Duodenal mucosa (tissue), 2 donors: ENCODE measurements around the gene CHCHD1.
"Not testable (repeated sequence)": the region's sequence is repeated elsewhere in the genome, so short reads cannot be mapped to it uniquely, and the experiment has no call there.

Experiments
- H3K27ac ChIP-seq: one replicate; pipeline ENCODE4 v1.7.0; 2013; ENCODE audit warnings: low read depth, low read length
- H3K27me3 ChIP-seq, 2 donors: one replicate each; pipeline ENCODE4 v1.7.0; 2013; ENCODE audit warnings: low read length in 2 of 2, control low read depth in 1 of 2; ENCODE audit not compliant: insufficient read depth in 2 of 2, control insufficient read depth in 1 of 2
- H3K36me3 ChIP-seq, 2 donors: one replicate each; pipeline ENCODE4 v1.7.0; 2013; ENCODE audit warnings: low read length in 2 of 2, control low read depth in 1 of 2; ENCODE audit not compliant: insufficient read depth in 2 of 2, control insufficient read depth in 1 of 2
- H3K4me1 ChIP-seq, 2 donors: one replicate each; pipeline ENCODE4 v1.7.0; 2013; ENCODE audit warnings: low read length in 2 of 2, control low read depth in 1 of 2; ENCODE audit not compliant: insufficient read depth in 2 of 2, control insufficient read depth in 1 of 2
- H3K4me3 ChIP-seq, 2 donors: one replicate each; pipeline ENCODE4 v1.7.0; 2013; ENCODE audit warnings: low read length in 2 of 2, low read depth in 1 of 2
- H3K9ac ChIP-seq, 2 donors: one replicate each; pipeline ENCODE4 v1.7.0; 2013; ENCODE audit warnings: low read length in 2 of 2, low read depth in 1 of 2
- H3K9me3 ChIP-seq, 2 donors: one replicate each; pipeline ENCODE4 v1.7.0; 2013; ENCODE audit warnings: low read length in 2 of 2, control low read depth in 1 of 2; ENCODE audit not compliant: control insufficient read depth in 1 of 2

Gene CHCHD1

GRCh38 chr10:73781879-73782748 is at the start of gene CHCHD1:
Gene CHCHD1 (plus strand): TSS chr10:73782048. CDS start chr10:73782076, 28 bp downstream.
- Histone ChIP-seq H3K4me3 (peak within 1 kb of the TSS; percentile 93 to 96), H3K9me3 (no peaks in the 10 kb centered on the region), H3K27me3 (no peaks in the 10 kb centered on the region), H3K27ac (peak within 1 kb of the TSS; percentile 84), H3K36me3 (peaks cover 0 to 11% of the 10 kb centered on the region in 2 donors), H3K9ac (peak within 1 kb of the TSS; percentile 87 to 95), H3K4me1 (peaks cover 36 to 37% of the 10 kb centered on the region in 2 donors)

DNA sequence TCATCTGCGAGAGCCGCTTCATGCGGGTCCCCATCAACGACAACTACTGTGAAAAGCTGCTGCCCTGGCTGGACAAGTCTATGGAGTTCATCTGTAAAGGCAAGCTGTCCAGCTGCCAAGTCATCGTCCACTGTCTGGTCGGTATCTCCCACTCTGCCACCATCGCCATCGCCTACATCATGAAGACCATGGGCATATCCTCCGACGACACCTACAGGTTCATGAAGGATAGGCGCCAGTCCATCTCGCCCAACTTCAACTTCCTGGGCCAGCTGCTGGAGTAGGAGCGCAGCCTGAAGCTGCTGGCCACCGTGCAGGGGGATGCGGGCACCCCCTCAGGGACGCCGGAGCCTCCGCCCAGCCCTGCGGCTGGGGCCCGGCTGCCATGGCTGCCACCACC is 49.4 kb upstream of the CHCHD1 start:
- peaks cover 0 to 13% of the 10 kb centered on the region in 2 donors for H3K36me3 ChIP-seq
- no peak overlapping the region for H3K4me3 ChIP-seq

DNA sequence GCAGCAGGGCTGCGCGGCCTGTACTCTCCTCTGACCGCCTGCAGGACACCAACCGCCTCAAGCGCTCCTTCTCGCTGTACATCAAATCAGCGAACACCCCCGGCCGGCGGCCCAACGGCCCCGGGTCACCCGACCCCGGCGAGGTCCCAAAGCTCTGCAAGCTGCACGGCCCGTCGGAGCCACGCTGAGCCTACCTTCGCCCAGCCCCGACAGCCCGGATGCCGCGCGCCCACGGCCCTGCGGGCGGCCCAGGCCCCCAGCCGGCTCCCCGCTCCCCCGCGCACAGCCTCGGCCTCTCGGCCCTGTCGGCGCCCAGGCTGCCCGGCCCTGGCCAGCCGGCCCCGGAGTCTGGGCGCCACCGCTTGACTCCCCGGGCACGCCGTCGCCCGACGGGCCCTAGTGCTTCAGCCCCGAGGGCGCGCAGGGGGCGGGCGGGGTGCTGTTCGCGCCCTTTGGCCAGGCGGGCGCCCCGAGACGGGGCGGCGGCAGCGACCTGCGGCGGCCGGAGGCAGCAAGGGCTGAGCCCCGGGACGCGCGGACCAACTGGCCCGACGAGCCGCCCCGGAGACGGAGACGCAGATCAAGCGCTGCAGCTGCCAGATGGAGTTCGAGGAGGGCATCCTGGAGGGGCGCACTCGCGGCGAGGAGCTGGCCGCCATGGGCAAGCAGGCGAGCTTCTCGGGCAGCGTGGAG is 48.8 kb upstream of the CHCHD1 start:
- H3K9me3 ChIP-seq = no peaks in the 10 kb centered on the region
- peaks cover 0 to 16% of the 10 kb centered on the region in 2 donors for H3K36me3 ChIP-seq
- H3K9ac ChIP-seq = no peak overlapping the region
- peaks cover 5 to 8% of the 10 kb centered on the region in 2 donors for H3K4me1 ChIP-seq
- H3K27me3 ChIP-seq = no peaks in the 10 kb centered on the region
- no peak overlapping the region for H3K4me3 ChIP-seq
- no peak overlapping the region for H3K27ac ChIP-seq

More for the DNA sequence above, 49.4 kb upstream of the CHCHD1 start:
- peaks cover 5 to 8% of the 10 kb centered on the region in 2 donors for H3K4me1 ChIP-seq
- H3K27ac ChIP-seq = no peak overlapping the region
- H3K9ac ChIP-seq = no peak overlapping the region
- no peaks in the 10 kb centered on the region for H3K9me3 ChIP-seq
- no peaks in the 10 kb centered on the region for H3K27me3 ChIP-seq

- Histone ChIP-seq H3K4me3 (no peak overlapping the region), H3K9ac (no peak overlapping the region), H3K36me3 (peaks cover 0 to 16% of the 10 kb centered on the region in 2 donors), H3K9me3 (no peaks in the 10 kb centered on the region), H3K27ac (no peak overlapping the region), H3K27me3 (no peaks in the 10 kb centered on the region), H3K4me1 (peaks cover 5 to 8% of the 10 kb centered on the region in 2 donors)
Measured at GRCh38 chr10:73734028-73734720, 47.7 kb upstream of the CHCHD1 start.

GRCh38 chr10:73734796-73735305 is 47.0 kb upstream of the CHCHD1 start:
- peaks cover 5 to 8% of the 10 kb centered on the region in 2 donors for H3K4me1 ChIP-seq
- H3K36me3 ChIP-seq = peaks cover 0 to 16% of the 10 kb centered on the region in 2 donors
- H3K4me3 ChIP-seq = no peak overlapping the region
- H3K9me3 ChIP-seq = no peaks in the 10 kb centered on the region
- no peaks in the 10 kb centered on the region for H3K27me3 ChIP-seq
- no peak overlapping the region for H3K9ac ChIP-seq
- H3K27ac ChIP-seq = no peak overlapping the region

DNA sequence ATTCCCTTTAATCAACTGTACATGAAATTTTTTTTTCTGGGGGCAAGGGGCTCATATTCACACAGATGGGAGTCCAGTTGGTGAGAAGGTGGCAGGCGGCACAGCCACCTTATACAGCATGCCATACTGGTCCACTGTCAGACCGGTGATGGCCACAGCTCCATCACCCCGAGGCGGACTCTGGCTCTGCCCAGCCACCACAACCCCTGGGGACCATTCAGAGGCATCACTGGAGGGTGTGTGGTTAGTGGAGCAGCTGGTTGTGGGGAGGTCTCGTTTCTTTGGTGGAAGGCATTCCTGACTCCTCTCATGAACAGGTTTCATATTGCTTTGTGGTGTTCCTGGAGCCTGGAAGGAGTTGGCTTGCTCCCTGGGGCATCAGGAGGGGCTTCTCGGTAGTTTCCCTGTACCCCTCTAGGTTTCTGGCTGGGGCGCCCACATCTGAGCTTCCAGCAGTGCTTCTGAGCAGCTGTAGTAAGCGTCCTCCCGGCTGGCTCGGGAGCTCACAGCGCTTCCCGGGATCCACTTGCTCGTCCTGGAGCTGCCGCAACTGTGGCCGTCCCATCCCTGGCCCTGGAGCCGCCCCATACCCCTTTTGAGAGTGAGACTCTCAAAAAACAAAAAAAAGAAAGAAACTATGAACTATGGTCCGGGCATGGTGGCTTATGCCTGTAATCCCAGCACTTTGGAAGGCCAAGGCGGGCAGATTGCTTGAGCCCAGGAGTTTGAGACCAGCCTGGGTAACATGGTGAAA is 41.2 kb upstream of the CHCHD1 start:
- not testable (repeated sequence) for H3K27ac ChIP-seq, H3K9ac ChIP-seq, H3K36me3 ChIP-seq, H3K9me3 ChIP-seq, H3K4me3 ChIP-seq, H3K27me3 ChIP-seq
- H3K4me1 ChIP-seq = peaks cover 8 to 16% of the 10 kb centered on the region in 2 donors

GRCh38 chr10:73742454-73742734 is 39.5 kb upstream of the CHCHD1 start:
- no peak overlapping the region for H3K4me3 ChIP-seq
- H3K4me1 ChIP-seq = peaks cover 16 to 22% of the 10 kb centered on the region in 2 donors
- no peak overlapping the region for H3K9ac ChIP-seq
- H3K27ac ChIP-seq = no peak overlapping the region
- peaks cover 3 to 12% of the 10 kb centered on the region in 2 donors for H3K36me3 ChIP-seq
- no peaks in the 10 kb centered on the region for H3K27me3 ChIP-seq
- no peaks in the 10 kb centered on the region for H3K9me3 ChIP-seq

DNA sequence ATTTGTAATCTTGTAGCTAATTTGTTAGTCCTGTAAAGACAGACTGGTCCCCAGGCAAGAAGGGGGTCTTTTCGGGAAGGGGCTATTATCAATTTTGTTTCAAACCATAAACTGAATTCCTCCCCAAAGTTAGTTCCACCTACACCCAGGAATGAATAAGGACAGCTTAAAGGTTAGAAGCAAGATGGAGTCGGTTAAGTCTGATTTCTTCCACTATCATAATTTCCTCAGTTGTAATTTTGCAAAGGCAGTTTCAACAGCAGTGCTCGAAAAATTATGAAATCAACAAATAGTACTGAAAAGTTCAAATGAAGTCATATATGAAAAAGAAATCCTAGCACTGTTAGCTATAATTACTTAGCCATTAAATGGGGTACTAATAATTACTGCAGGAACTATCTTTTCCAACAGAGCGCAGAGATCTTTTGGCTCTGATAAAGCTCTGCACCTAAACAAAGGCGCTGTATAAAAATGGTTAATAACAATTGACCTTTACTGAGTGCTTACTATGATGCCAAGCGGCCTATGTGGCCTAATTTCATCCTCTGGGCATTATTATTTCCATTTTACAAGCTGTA is 38.4 kb upstream of the CHCHD1 start:
- H3K27ac ChIP-seq = peak overlapping the region; percentile 84
- H3K9ac ChIP-seq = peak overlapping the region; percentile 76 to 100
- H3K27me3 ChIP-seq = no peaks in the 10 kb centered on the region
- H3K36me3 ChIP-seq = peaks cover 3 to 12% of the 10 kb centered on the region in 2 donors
- H3K4me1 ChIP-seq = peaks cover 16 to 22% of the 10 kb centered on the region in 2 donors
- H3K9me3 ChIP-seq = no peaks in the 10 kb centered on the region
- peak overlapping the region; percentile 100 for H3K4me3 ChIP-seq

- no peaks in the 10 kb centered on the region for H3K9me3 ChIP-seq
- peaks cover 19 to 26% of the 10 kb centered on the region in 2 donors for H3K4me1 ChIP-seq
- H3K27ac ChIP-seq = peak within 1 kb of the TSS; percentile 84
- H3K36me3 ChIP-seq = peaks cover 3 to 17% of the 10 kb centered on the region in 2 donors
- H3K9ac ChIP-seq = peak within 1 kb of the TSS; percentile 98 to 100
- H3K27me3 ChIP-seq = no peaks in the 10 kb centered on the region
- H3K4me3 ChIP-seq = peak within 1 kb of the TSS; percentile 100
Measured at GRCh38 chr10:73743905-73744663, 37.8 kb upstream of the CHCHD1 start, which contains the start of gene SEC24C. Gene SEC24C (plus strand): TSS chr10:73744372. CDS start chr10:73746833, 2,461 bp downstream.
